Uterus (tissue), 2 donors: ENCODE results near the gene DPH6.

Experiments used
- CTCF ChIP-seq, 4 experiments: fragments of 200-600 bp in 2 of 4; fragments of 450-650 bp in 2 of 4; sonication (generic) in 2 of 4; IDR thresholded peaks; one replicate each; pipeline ENCODE4 v1.5.1; 2016 to 2019; ENCODE audit warnings: antibody characterized with exemption in 4 of 4, mild to moderate bottlenecking in 2 of 4, moderate library complexity in 1 of 4
- POLR2A ChIP-seq, 2 donors: fragments of 450-650 bp; IDR thresholded peaks; one replicate each; pipeline ENCODE4 v1.6.1; 2016; ENCODE audit warnings: antibody characterized with exemption in 2 of 2, mild to moderate bottlenecking in 1 of 2, moderate library complexity in 1 of 2

DNA sequence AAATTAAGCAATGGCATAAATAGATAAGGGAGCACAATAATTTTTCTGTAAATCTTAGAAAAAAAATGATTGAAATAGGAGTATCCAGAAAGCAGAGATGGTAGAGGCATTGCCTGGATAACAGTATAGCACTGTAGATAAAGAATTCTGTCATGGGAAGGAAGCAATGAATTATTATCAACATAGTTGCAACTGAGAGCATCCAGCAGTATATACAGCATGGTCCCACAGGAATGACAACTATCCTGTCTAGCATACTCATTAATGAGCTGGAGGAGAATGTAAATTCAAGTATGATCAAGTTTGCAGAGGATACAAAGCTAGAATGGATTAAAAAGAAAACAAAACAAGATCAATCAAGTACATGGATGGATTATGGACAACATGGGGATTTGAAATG is 90.8 kb downstream of the DPH6 start:
- TF ChIP-seq CTCF (IDR thresholded peaks at IDR 0.05) (no peak), POLR2A (IDR thresholded peaks at IDR 0.05) (no peak)
